HepG2 (cell line): ENCODE measurements around the gene UBE2G2. TPM values are rescaled to one million over a fixed set of nuclear protein-coding genes. Genes with fewer than 3 reads are reported as not detected.

Experiments used
- ATAC-seq: fragments of 200-7000 bp; cut with Tn5 transposase; 3 replicates; pipeline ENCODE4 v1.9.1; 2020; ENCODE audit warnings: mild to moderate bottlenecking, moderate library complexity
- BruUV-seq: library from RNA; stranded (reverse); fragments of 400-500 nt; replicated peaks from 2 replicates; lab custom pipeline; 2021; lab: Mats Ljungman, UMichigan
- CTCF ChIA-PET: fragments of 300-600 bp; formaldehyde crosslinking; extraction: SDS; loops from one replicate; lab custom pipeline; 2021; ENCODE audit warnings: low total read pairs, inconsistent platforms, low intra/inter-chr PET ratio; lab: Yijun Ruan, JAX
- POLR2A ChIA-PET: fragments of 350-600 bp; sonication (Branson Sonifier 250); formaldehyde crosslinking; loops from one replicate; lab custom pipeline; 2020; ENCODE audit warnings: antibody characterized with exemption, inconsistent platforms; lab: Yijun Ruan, JAX
- DNase-seq: peaks from one replicate; pipeline ENCODE4 v3.0.0-alpha.2; 2015; ENCODE audit warnings: low spot score
- FAIRE-seq: peaks from 3 replicates; lab custom pipeline; 2011; peaks lifted over from hg19 to GRCh38; lab: Jason Lieb, UNC
- H2AFZ ChIP-seq: one replicate; pipeline ENCODE4 v1.6.1; 2011; ENCODE audit warnings: low read length, inconsistent platforms
- H3K27ac ChIP-seq: fragments of 300-600 bp; 3 replicates; pipeline ENCODE4 v1.8.0; 2011; ENCODE audit warnings: mixed run types, mild to moderate bottlenecking, mixed read lengths, low read length, inconsistent platforms; ENCODE audit not compliant: insufficient read depth; ENCODE audit errors: extremely low read length
- H3K27me3 ChIP-seq, 2 experiments: fragments of 200-600 bp in 1 of 2; 2 replicates in 1 of 2; 3 replicates in 1 of 2; pipeline versions ENCODE4 v1.6.0 to v1.8.0; 2011; ENCODE audit warnings: low read length in 2 of 2, mild to moderate bottlenecking in 2 of 2, moderate library complexity in 2 of 2, inconsistent platforms in 1 of 2; ENCODE audit not compliant: insufficient read depth in 2 of 2, control insufficient read depth in 1 of 2
- H3K36me3 ChIP-seq, 2 experiments: fragments of 200-600 bp in 1 of 2; replicated peaks in 1 of 2; 2 replicates in 1 of 2; 3 replicates in 1 of 2; pipeline versions ENCODE4 v1.5.1 to v1.8.0; 2011; ENCODE audit warnings: low read length in 2 of 2, inconsistent platforms in 1 of 2; ENCODE audit not compliant: insufficient read depth in 2 of 2, control insufficient read depth in 1 of 2
- H3K4me1 ChIP-seq: 2 replicates; pipeline ENCODE4 v1.5.1; 2012; ENCODE audit warnings: low read length, inconsistent platforms; ENCODE audit not compliant: insufficient read depth
- H3K4me2 ChIP-seq: 2 replicates; pipeline ENCODE4 v1.6.0; 2011; ENCODE audit warnings: low read depth, low read length, inconsistent platforms
- H3K4me3 ChIP-seq, 3 experiments: fragments of 200-600 bp in 1 of 3; sonication (generic), shearing (Covaris generic) in 1 of 3; replicated peaks in 1 of 3; 2 replicates each; pipeline ENCODE4 v1.5.1; 2011 to 2016; ENCODE audit warnings: low read length in 3 of 3, inconsistent platforms in 2 of 3, low read depth in 2 of 3, mild to moderate bottlenecking in 2 of 3, control low read depth in 1 of 3, mixed read lengths in 1 of 3; ENCODE audit not compliant: insufficient read depth in 1 of 3
- H3K79me2 ChIP-seq: one replicate; pipeline ENCODE4 v1.6.1; 2011; ENCODE audit warnings: low read length, inconsistent platforms; ENCODE audit not compliant: insufficient read depth
- H3K9ac ChIP-seq: 2 replicates; pipeline ENCODE4 v1.6.0; 2011; ENCODE audit warnings: mild to moderate bottlenecking, low read depth, low read length, inconsistent platforms; ENCODE audit not compliant: insufficient read depth
- H3K9me3 ChIP-seq: 2 replicates; pipeline ENCODE4 v1.5.1; 2012; ENCODE audit warnings: mild to moderate bottlenecking, low read length
- H4K20me1 ChIP-seq: 2 replicates; pipeline ENCODE4 v1.6.0; 2011; ENCODE audit warnings: inconsistent platforms, mild to moderate bottlenecking, low read length, moderate library complexity; ENCODE audit not compliant: insufficient read depth
- AGO2 ChIP-seq: fragments of 200-400 bp; formaldehyde crosslinking; optimal IDR thresholded peaks from 2 replicates; pipeline ENCODE3; 2017; ENCODE audit warnings: mild to moderate bottlenecking, low read depth, low read length, moderate library complexity
- ATRX ChIP-seq: sonication (generic); formaldehyde crosslinking; IDR thresholded peaks from 2 replicates; pipeline ENCODE4 v1.4.0; 2020; ENCODE audit warnings: missing genetic modification reagents, borderline replicate concordance
- CBX5 ChIP-seq: sonication (generic); formaldehyde crosslinking; IDR thresholded peaks from 2 replicates; pipeline ENCODE4 v1.4.0; 2020; ENCODE audit warnings: missing genetic modification reagents, borderline replicate concordance
- GABPB1 ChIP-seq: IDR thresholded peaks from 2 replicates; pipeline ENCODE4 v1.6.1; 2016; ENCODE audit warnings: mild to moderate bottlenecking, missing genetic modification reagents, moderate library complexity, missing compliant biosample characterization
- HOXA3 ChIP-seq: sonication (generic); formaldehyde crosslinking; IDR thresholded peaks from 2 replicates; pipeline ENCODE4 v1.5.0; 2020; ENCODE audit warnings: missing genetic modification reagents
- KDM2A ChIP-seq: sonication (generic); formaldehyde crosslinking; IDR thresholded peaks from 2 replicates; pipeline ENCODE4 v1.4.0; 2020; ENCODE audit warnings: low read depth, missing genetic modification reagents, borderline replicate concordance
- NCOA5 ChIP-seq: sonication (generic); formaldehyde crosslinking; IDR thresholded peaks from 2 replicates; pipeline ENCODE4 v1.4.0; 2020; ENCODE audit warnings: missing genetic modification reagents
- POLR2A ChIP-seq, 2 experiments: IDR thresholded peaks; 2 replicates each; pipeline ENCODE4 v1.6.1; 2011; ENCODE audit warnings: low read depth in 2 of 2, low read length in 2 of 2, mild to moderate bottlenecking in 1 of 2, moderate library complexity in 1 of 2; ENCODE audit not compliant: insufficient read depth in 1 of 2
- POLR2AphosphoS5 ChIP-seq: IDR thresholded peaks from 2 replicates; pipeline ENCODE4 v1.6.1; 2012; ENCODE audit warnings: low read depth, low read length
- RBFOX2 ChIP-seq: fragments of 200-400 bp; formaldehyde crosslinking; IDR thresholded peaks from 2 replicates; pipeline ENCODE4 v1.6.1; 2017; ENCODE audit warnings: low read depth, mild to moderate bottlenecking, low read length
- RBM22 ChIP-seq: fragments of 200-400 bp; formaldehyde crosslinking; optimal IDR thresholded peaks from 2 replicates; pipeline ENCODE3; 2017; ENCODE audit warnings: mild to moderate bottlenecking, low read length, moderate library complexity
- SAP130 ChIP-seq: IDR thresholded peaks from 2 replicates; pipeline ENCODE4 v1.6.1; 2016; ENCODE audit warnings: low read depth
- SRSF1 ChIP-seq: fragments of 200-400 bp; formaldehyde crosslinking; optimal IDR thresholded peaks from 2 replicates; pipeline ENCODE3; 2017; ENCODE audit warnings: mild to moderate bottlenecking, low read depth, low read length, moderate library complexity
- ZBTB38 ChIP-seq: sonication (generic); formaldehyde crosslinking; IDR thresholded peaks from 2 replicates; pipeline ENCODE4 v1.5.1; 2020; ENCODE audit warnings: mild to moderate bottlenecking, missing genetic modification reagents
- ZFX ChIP-seq: sonication (generic); formaldehyde crosslinking; IDR thresholded peaks from 2 replicates; pipeline ENCODE4 v1.4.0; 2020; ENCODE audit warnings: mild to moderate bottlenecking, low read depth, missing genetic modification reagents, moderate library complexity
- ZMAT3 ChIP-seq: sonication (generic); formaldehyde crosslinking; conservative IDR thresholded peaks from 2 replicates; pipeline ENCODE4 v1.7.0; 2021; ENCODE audit warnings: missing genetic modification reagents
- ZNF432 ChIP-seq: sonication (generic); formaldehyde crosslinking; IDR thresholded peaks from 2 replicates; pipeline ENCODE4 v1.5.0; 2020; ENCODE audit warnings: missing genetic modification reagents, mild to moderate bottlenecking, borderline replicate concordance
- ZNF530 ChIP-seq: sonication (generic); formaldehyde crosslinking; IDR thresholded peaks from 2 replicates; pipeline ENCODE4 v1.5.0; 2020; ENCODE audit warnings: low read depth, mild to moderate bottlenecking, missing genetic modification reagents
- WGBS: methylation state at CpG from one replicate; pipeline ENCODE4 v1.1.6; 2017; ENCODE audit warnings: low lambda C conversion rate; 5-methylcytosine and 5-hydroxymethylcytosine counted together
- in situ Hi-C: cut with HindIII; loops from 2 replicates; pipeline ENCODE4 v1.10.0; 2017; ENCODE audit warnings: low pct_unique_long_range_greater_than_20kb; ENCODE audit not compliant: extremely low pct_ligation_motif_present
- intact Hi-C: fragments of 100-400 bp; cut with micrococcal nuclease; formaldehyde crosslinking; loops from one replicate; pipeline ENCODE4 v1.10.0; 2022; ENCODE audit not compliant: unreplicated experiment
- polyA plus RNA-seq, 8 experiments: library from polyadenylated mRNA; depleted of rRNA in 3 of 8; stranded (reverse) in 7 of 8; unstranded in 1 of 8; fragments of >200 nt; fragmentation: Illumina TruSeq in 4 of 8; extraction: Trizol in 4 of 8; gene quantifications; 2 replicates each; pipeline versions ENCODE4 v1.2.1 to v1.2.3, GENCODE V29; 2011 to 2016; ENCODE audit warnings: low read depth in 4 of 8, missing spikeins in 1 of 8, mixed read lengths in 1 of 8; ENCODE audit not compliant: insufficient read depth in 1 of 8
- total RNA-seq, 5 experiments: library from RNA; depleted of rRNA; stranded (reverse); fragments of >200 nt; fragmentation: Illumina TruSeq; extraction: Trizol; gene quantifications; 2 replicates each; pipeline ENCODE4 v1.2.3, GENCODE V29; 2016; ENCODE audit warnings: low read depth in 1 of 5
- TF ChIP-seq, protein P1 (sequence below): sonication (generic); formaldehyde crosslinking; IDR thresholded peaks from 2 replicates; pipeline ENCODE4 v1.4.0; 2020; ENCODE audit warnings: missing genetic modification reagents
- TF ChIP-seq, protein P2 (sequence below): sonication (generic); formaldehyde crosslinking; IDR thresholded peaks from 2 replicates; pipeline ENCODE4 v1.4.0; 2020; ENCODE audit warnings: mild to moderate bottlenecking, missing genetic modification reagents

Gene UBE2G2
- total and polyA plus RNA-seq, 2 of the 13 experiments (the other 11 are each of a cell fraction or from before 2014, with no cell fraction given), result 55.4 to 92.0 TPM

DNA sequence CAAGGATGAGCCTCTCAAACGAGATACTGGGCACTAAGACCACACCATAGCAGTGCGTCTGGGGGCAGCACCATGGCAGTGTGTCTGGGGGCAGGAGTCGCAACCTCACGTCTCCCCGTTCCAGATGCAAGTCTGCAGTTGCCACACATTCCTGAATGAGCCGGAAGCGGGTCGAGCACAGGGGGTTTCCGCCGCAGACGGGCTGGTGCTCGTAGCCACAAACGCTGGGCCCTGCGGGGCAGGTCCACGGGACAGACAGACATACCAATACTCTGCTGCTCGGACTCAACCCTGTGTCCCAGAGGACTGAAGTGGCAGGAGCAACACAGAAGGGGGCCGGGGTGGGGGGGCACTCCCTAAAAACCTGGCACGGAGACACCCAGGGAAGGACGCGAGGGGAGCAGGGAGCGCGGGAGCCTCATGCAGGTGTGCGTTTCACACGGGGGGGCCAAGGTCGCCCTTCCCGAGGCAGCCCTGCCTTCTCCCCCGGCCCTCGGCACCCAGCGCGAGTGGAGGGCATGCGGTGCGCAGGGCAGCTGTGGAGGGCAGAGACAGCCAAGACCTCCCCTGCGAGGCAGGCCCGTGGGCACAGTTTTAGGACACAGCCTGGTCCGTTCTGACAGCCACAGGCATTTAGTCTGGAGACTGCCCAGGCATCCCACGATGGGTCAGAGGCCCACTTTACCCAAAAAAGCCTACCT, 47.4 kb upstream of the UBE2G2 start:
- Histone ChIP-seq H3K9me3 (no peaks in the 10 kb centered on the region), H4K20me1 (peaks cover 57% of the 10 kb centered on the region), H3K4me3 (no peak overlapping the region), H3K27ac (no peak overlapping the region), H3K9ac (no peak overlapping the region), H3K27me3 (0 out of 5 replicates have a peak, but pooled peaks cover 0 to 5% of the 10 kb centered on the region in 2 experiments), H2AFZ (no peak overlapping the region), H3K4me1 (peaks cover 76% of the 10 kb centered on the region), H3K36me3 (peaks cover 27 to 50% of the 10 kb centered on the region in 2 experiments), H3K79me2 (peaks cover 10% of the 10 kb centered on the region), H3K4me2 (no peak overlapping the region)
- intact Hi-C loops (loop anchor here (10.0 kb wide), 1 partner anchor 66 kb away; no protein-coding TSS in a partner anchor), in situ Hi-C loops (loop anchor here (5.0 kb wide), 2 partner anchors 47 to 63 kb away; partner anchors contain the start of gene UBE2G2)
- POLR2A ChIA-PET, result interaction anchor here (2.0 kb wide), 1 partner anchor 25 kb away, joined by 6 read pairs; the partner anchor contains the start of gene PTTG1IP
- BruUV-seq, result no TSS peak
- DNase-seq (no peak), ATAC-seq (no peak), FAIRE-seq (no peak)
- CTCF ChIA-PET, result no interaction called here
- 95% methylated on average over 29 of the region's 36 CpGs for WGBS
- TF ChIP-seq POLR2AphosphoS5 (peak; percentile 43; the same call in 1 of the 2 replicates), SAP130 (CRISPR knock-in tag) (0 out of 2 replicates have a peak, but pooled peaks have one; percentile 11), KDM2A (CRISPR knock-in tag) (0 out of 2 replicates have a peak, but pooled peaks have one; percentile 37), ZBTB38 (CRISPR knock-in tag) (peak; percentile 86), NCOA5 (no peak), POLR2A (IDR thresholded peaks at IDR 0.05; ENCODE audit: insufficient read depth in 1 of 2, low read depth in 2 of 2, low read length in 2 of 2) (peak in 1 of 2 experiments; percentile 52; a peak in 2 of 4 replicates), ZFX (peak; percentile 20; the same call in 1 of the 2 replicates), AGO2 (peak; percentile 93), RBFOX2 (peak; percentile 51; the same call in 1 of the 2 replicates), ZNF432 (no peak), ZNF530 (no peak), CBX5 (CRISPR knock-in tag) (no peak), HOXA3 (CRISPR knock-in tag) (0 out of 2 replicates have a peak, but pooled peaks have one; percentile 4), SRSF1 (peak; percentile 54), GABPB1 (0 out of 2 replicates have a peak, but pooled peaks have one; percentile 25), RBM22 (peak; percentile 85), ATRX (CRISPR knock-in tag) (no peak), ZMAT3 (CRISPR knock-in tag) (0 out of 2 replicates have a peak, but pooled peaks have one; percentile 16)
- TF ChIP-seq, protein P1, sequence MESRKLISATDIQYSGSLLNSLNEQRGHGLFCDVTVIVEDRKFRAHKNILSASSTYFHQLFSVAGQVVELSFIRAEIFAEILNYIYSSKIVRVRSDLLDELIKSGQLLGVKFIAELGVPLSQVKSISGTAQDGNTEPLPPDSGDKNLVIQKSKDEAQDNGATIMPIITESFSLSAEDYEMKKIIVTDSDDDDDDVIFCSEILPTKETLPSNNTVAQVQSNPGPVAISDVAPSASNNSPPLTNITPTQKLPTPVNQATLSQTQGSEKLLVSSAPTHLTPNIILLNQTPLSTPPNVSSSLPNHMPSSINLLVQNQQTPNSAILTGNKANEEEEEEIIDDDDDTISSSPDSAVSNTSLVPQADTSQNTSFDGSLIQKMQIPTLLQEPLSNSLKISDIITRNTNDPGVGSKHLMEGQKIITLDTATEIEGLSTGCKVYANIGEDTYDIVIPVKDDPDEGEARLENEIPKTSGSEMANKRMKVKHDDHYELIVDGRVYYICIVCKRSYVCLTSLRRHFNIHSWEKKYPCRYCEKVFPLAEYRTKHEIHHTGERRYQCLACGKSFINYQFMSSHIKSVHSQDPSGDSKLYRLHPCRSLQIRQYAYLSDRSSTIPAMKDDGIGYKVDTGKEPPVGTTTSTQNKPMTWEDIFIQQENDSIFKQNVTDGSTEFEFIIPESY, result peak; percentile 23; the same call in 1 of the 2 replicates
- TF ChIP-seq, protein P2, sequence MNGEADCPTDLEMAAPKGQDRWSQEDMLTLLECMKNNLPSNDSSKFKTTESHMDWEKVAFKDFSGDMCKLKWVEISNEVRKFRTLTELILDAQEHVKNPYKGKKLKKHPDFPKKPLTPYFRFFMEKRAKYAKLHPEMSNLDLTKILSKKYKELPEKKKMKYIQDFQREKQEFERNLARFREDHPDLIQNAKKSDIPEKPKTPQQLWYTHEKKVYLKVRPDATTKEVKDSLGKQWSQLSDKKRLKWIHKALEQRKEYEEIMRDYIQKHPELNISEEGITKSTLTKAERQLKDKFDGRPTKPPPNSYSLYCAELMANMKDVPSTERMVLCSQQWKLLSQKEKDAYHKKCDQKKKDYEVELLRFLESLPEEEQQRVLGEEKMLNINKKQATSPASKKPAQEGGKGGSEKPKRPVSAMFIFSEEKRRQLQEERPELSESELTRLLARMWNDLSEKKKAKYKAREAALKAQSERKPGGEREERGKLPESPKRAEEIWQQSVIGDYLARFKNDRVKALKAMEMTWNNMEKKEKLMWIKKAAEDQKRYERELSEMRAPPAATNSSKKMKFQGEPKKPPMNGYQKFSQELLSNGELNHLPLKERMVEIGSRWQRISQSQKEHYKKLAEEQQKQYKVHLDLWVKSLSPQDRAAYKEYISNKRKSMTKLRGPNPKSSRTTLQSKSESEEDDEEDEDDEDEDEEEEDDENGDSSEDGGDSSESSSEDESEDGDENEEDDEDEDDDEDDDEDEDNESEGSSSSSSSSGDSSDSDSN (CRISPR knock-in tag), result peak; percentile 31; the same call in 1 of the 2 replicates
